Sigmoid colon (tissue), 7 donors: ENCODE results near the gene MYPN. TPM values are rescaled to one million over a fixed set of nuclear protein-coding genes. Genes with fewer than 3 reads are reported as not detected.

Source experiments
- DNase-seq: peaks from one replicate; pipeline ENCODE4 v3.0.0-alpha.2; 2019
- H3K27ac ChIP-seq, 4 donors: fragments of 200-600 bp; sonication (generic); one replicate each; pipeline ENCODE4 v1.5.1; 2016 to 2019; ENCODE audit warnings: mild to moderate bottlenecking in 1 of 4
- H3K27me3 ChIP-seq, 3 donors: fragments of 200-600 bp; sonication (generic); one replicate each; pipeline ENCODE4 v1.5.1; 2019; ENCODE audit warnings: mild to moderate bottlenecking in 1 of 3
- H3K36me3 ChIP-seq, 4 donors: fragments of 200-600 bp; sonication (generic); one replicate each; pipeline ENCODE4 v1.5.1; 2016 to 2019
- H3K4me1 ChIP-seq, 4 donors: fragments of 200-600 bp; sonication (generic); one replicate each; pipeline ENCODE4 v1.5.1; 2017 to 2019
- H3K4me3 ChIP-seq, 4 donors: fragments of 200-600 bp; sonication (generic); one replicate each; pipeline ENCODE4 v1.5.1; 2017 to 2019; ENCODE audit warnings: mild to moderate bottlenecking in 2 of 4, moderate library complexity in 1 of 4
- H3K9me3 ChIP-seq, 4 donors: fragments of 200-600 bp in 3 of 4; sonication (generic) in 3 of 4; one replicate each; pipeline versions ENCODE4 v1.5.1 to v1.6.1; 2013 to 2019
- CTCF ChIP-seq, 4 experiments: fragments of 450-650 bp in 3 of 4; fragments of 200-600 bp in 1 of 4; IDR thresholded peaks; one replicate each; pipeline ENCODE4 v1.5.1; 2016 to 2019; ENCODE audit warnings: antibody characterized with exemption in 4 of 4, mild to moderate bottlenecking in 3 of 4, moderate library complexity in 2 of 4
- EP300 ChIP-seq, 4 donors: sonication (generic); formaldehyde crosslinking; IDR thresholded peaks; one replicate each; pipeline ENCODE4 v1.6.1; 2017; ENCODE audit warnings: antibody characterized with exemption in 4 of 4
- POLR2AphosphoS5 ChIP-seq, 4 donors: sonication (generic); formaldehyde crosslinking; IDR thresholded peaks; one replicate each; pipeline ENCODE4 v1.6.1; 2017; ENCODE audit warnings: antibody characterized with exemption in 4 of 4
- WGBS, 2 donors: extraction: QIAGEN DNeasy Blood & Tissue Kit; methylation state at CpG; one replicate each; pipeline ENCODE4 v1.1.7; 2013; 5-methylcytosine and 5-hydroxymethylcytosine counted together
- intact Hi-C: fragments of 100-400 bp; cut with DNase I; formaldehyde crosslinking; loops from one replicate; pipeline ENCODE4 v1.15.1; 2023
- polyA plus RNA-seq, 3 donors: library from polyadenylated mRNA; stranded (reverse); fragments of 200-250 nt; gene quantifications; one replicate each; pipeline ENCODE4 v1.2.3, GENCODE V29; 2013
- total RNA-seq, 4 donors: library from RNA; depleted of rRNA; stranded (reverse); fragments of >200 nt; gene quantifications; one replicate each; pipeline ENCODE4 v1.1.0, GENCODE V29; 2016
- donor health status: healthy with polysubstance abuse.
- donor health status: Bipolar disorder and iron deficiency.
- donor health status: healthy.

The MYPN gene
- total and polyA plus RNA-seq, 7 donors = 0.23 to 1.6 (median 0.60) TPM; not detected in 4

DNA sequence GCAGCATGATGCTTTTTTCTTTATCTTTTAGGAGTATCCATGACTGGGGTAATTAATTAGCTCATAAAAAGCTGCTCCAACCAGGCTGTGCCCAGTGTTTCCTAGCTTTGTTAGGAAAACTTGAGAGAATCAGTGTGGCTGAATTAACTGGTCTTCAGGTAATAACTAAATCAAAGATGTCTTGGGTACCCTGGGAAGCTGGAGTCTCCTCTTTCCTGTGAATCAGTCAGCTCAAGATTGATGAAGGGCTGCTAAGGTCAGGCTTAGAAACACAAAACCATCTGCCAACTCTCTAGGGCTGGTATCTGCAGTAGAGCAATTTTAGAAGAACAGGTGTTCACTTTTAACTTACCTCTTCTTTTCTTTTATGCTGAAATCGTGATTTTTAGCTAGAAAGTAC is 144.1 kb downstream of the MYPN start:
- no peaks in the 10 kb centered on the region for H3K36me3 ChIP-seq
- WGBS, 2 donors = 53% methylated on average over 1 of the region's 1 CpG
- H3K27me3 ChIP-seq = no peaks in the 10 kb centered on the region
- no peak overlapping the region for H3K4me3 ChIP-seq
- no peak for DNase-seq
- H3K9me3 ChIP-seq = no peaks in the 10 kb centered on the region
- TF ChIP-seq CTCF (IDR thresholded peaks at IDR 0.05) = no peak
- H3K27ac ChIP-seq = no peak overlapping the region
- H3K4me1 ChIP-seq = no peaks in the 10 kb centered on the region
- intact Hi-C loops = no loop called here

DNA sequence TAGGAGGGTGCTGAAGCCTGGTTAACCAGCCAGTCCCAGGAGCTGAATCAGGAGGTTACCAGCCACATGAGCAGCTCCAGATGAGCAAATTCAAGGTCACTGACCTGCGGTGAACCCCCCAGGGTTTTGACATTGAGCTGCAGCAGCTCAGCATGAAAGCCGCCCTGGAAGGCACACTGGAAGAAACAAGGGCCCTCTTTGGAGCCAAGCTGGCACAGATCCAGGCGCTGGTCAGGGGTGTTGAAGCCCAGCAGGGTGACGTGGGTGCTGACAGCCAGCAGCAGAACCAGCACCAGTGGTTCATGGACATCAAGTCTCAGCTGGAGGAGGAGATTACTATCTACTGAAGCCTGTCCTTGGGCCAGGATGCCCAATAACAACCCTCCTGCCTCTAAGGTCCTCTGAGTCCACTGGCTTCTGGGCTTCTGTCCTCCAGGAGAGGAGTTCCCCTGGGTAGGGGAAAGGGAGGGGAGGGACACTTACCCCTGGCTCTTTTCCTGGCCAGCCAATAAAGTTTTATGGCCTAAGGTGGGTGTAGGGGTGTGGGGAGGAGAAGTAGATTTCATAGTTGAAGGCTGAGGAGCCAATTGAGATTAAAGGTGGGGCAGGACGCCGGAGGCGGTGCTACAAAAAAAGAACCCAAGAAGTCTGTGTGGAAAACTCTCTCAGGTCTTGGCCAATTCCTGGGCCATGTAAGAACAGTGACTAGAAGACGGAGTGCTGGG is 152.0 kb downstream of the MYPN start:
- H3K4me3 ChIP-seq = no peak overlapping the region
- H3K27me3 ChIP-seq = no peaks in the 10 kb centered on the region
- H3K27ac ChIP-seq = peak overlapping the region in 1 of 4 donors; percentile 9
- DNase-seq = peak; percentile 73
- 44 to 86% methylated on average over 8 of the region's 8 CpGs for WGBS, 2 donors
- H3K36me3 ChIP-seq = no peaks in the 10 kb centered on the region
- no peaks in the 10 kb centered on the region for H3K9me3 ChIP-seq
- H3K4me1 ChIP-seq = peaks cover 0 to 8% (median 0%) of the 10 kb centered on the region in 4 donors
- intact Hi-C loops = no loop called here
- TF ChIP-seq POLR2AphosphoS5 (IDR thresholded peaks at IDR 0.05) = peak in 1 of 4 donors; percentile 19
- TF ChIP-seq EP300 (IDR thresholded peaks at IDR 0.05) = no peak

Other genes starting within 250 kb of the MYPN start
- 10 to 100 TPM; 22.4 to 38.2 (median 33.9) TPM for gene SIRT1, start 224.8 kb upstream of the MYPN start, total RNA-seq
- gene SIRT1, start 224.8 kb upstream of the MYPN start, polyA plus RNA-seq = 10 to 100 TPM; 11.1 to 12.6 (median 11.8) TPM
- 10 to 100 TPM; 49.2 to 54.3 (median 52.0) TPM for gene HERC4, start 34.2 kb upstream of the MYPN start, total RNA-seq
- 10 to 100 TPM; 15.0 to 24.2 (median 21.5) TPM for gene HERC4, start 34.2 kb upstream of the MYPN start, polyA plus RNA-seq
- under 1 TPM in 1 of 4 donors, not detected in 3; 0.71 TPM for gene ATOH7, start 122.6 kb downstream of the MYPN start, total RNA-seq
- gene ATOH7, start 122.6 kb downstream of the MYPN start, polyA plus RNA-seq = under 1 TPM in 2 of 3 donors, not detected in 1; 0.15 to 0.60 TPM
- gene HNRNPH3, start 222.6 kb downstream of the MYPN start, total RNA-seq = 10 to 100 TPM; 50.7 to 68.3 (median 57.4) TPM
- 100 to 1,000 TPM in 2 of 3 donors, 10 to 100 TPM in 1; 95.3 to 148 (median 117) TPM for gene HNRNPH3, start 222.6 kb downstream of the MYPN start, polyA plus RNA-seq
- 10 to 100 TPM in 1 of 4 donors, 1 to 10 TPM in 3; 4.6 to 10.7 (median 7.0) TPM for gene PBLD, start 223.4 kb downstream of the MYPN start, total RNA-seq
- 10 to 100 TPM; 19.4 to 83.7 (median 61.9) TPM for gene PBLD, start 223.4 kb downstream of the MYPN start, polyA plus RNA-seq